ENCODE results near the gene CLDN25. TPM values are rescaled to one million over a fixed set of nuclear protein-coding genes. Genes with fewer than 3 reads are reported as not detected.

Gene CLDN25
- total RNA-seq, 4 donors from 2014 or later, result not detected

DNA sequence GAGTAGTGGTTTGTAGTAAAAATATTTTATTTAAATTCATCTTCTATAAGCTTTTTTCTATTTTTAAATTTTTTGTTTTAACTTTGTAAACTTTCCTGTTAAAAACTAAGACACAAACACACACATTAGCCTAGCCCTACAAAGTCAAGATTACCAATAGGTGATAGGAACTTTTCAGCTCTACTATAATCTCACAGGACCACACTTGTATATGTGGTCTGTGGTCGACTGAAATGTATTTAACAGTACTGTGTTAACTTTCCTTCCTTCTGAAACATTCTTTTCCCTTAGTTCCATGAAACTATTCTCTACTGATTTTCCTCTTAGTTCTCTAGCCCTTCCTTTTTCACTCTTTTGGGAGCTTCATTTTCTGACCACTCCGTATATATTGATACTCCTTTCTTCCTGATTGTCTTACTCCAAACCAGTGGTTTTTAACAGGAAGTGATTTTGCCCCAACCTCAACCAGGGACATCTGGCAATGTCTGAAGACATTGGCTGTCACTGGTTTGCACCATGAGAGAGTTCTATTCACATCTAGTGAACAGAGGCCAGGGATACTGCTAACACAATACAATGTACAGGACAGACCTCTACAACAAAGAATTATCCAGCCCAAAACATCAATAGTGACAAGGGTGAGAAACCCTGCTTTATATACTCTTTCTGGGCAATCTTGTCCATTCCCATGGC, 14.9 kb upstream of the CLDN25 start:
- ATAC-seq (ENCODE audit: low FRiP score) (no peak), DNase-seq (ENCODE audit: low spot score) (no peak)
- no peak for TF ChIP-seq CTCF (IDR thresholded peaks at IDR 0.05)

DNA sequence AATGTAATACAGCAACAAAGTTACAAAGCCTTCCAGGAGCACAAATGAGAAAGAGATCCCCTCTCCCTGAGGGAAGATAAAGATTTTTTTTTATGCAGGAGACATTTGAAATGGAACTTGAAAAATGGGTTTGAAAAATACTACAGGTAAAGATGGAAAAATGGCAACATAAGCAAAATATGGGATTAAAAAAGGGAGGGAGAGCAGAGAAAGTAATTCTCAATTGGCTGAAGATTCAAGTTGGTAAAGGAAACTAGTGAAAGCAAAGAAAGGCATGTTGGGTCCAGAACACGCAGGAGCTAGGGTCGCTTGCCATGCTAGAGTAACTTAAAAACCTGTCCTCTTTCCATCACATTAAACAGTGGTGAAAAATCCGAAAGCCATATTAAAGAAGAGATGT, 7.6 kb upstream of the CLDN25 start:
- ATAC-seq (ENCODE audit: low FRiP score) (no peak), DNase-seq (ENCODE audit: low spot score) (no peak)
- no peak for TF ChIP-seq CTCF (IDR thresholded peaks at IDR 0.05)

- ATAC-seq (ENCODE audit: low FRiP score) (peak; percentile 47), DNase-seq (ENCODE audit: low spot score) (no peak)
- no peak for TF ChIP-seq CTCF (IDR thresholded peaks at IDR 0.05)
Observed at GRCh38 chr11:113773092-113773415, 6.5 kb upstream of the CLDN25 start.

DNA sequence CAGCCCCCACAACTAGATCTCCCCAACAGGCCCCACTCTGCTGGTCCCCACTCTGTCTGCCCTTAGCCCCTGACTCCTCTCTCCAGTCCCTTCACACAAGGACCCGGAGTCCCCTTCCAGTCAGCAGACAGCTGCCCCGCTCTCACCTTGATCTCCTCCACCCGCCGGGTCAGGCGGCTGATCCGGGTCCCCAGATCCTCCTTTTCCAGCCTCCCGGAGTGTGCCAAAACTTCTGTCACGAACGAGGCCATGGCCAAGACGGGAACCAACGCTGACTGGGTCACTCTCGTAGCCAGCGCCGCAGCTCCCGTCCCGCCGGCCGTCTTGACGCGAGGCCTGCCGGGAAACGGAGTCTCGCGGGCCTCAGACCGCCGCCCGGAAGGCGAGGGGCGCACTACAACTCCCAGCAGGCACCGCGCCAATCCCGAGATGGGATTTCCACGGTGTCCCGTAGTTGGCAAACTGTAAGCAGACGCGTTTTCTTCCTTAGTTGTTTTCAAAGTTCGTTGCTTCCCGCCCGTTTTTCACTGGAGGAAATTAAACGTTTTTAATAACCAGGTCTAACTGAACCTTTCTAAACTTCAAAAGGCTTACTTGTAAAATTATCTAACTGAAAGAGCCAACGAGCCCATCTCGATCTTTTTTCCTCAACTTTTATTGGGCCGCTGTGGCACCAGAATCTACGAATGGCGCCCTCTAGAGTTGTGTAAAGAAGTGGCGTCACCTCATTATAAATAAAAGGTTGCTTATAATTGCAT, 6.0 kb upstream of the CLDN25 start, which contains the start of gene ZW10:
ZW10 (minus strand) TSS at position 277 of the 758 bp plus-strand sequence; CDS start at position 251, 26 bp downstream.
- ATAC-seq (ENCODE audit: low FRiP score) (peak; percentile 99), DNase-seq (ENCODE audit: low spot score) (peak; percentile 94)
- peak in 1 of 3 donors; percentile 52 for TF ChIP-seq CTCF (IDR thresholded peaks at IDR 0.05)

DNA sequence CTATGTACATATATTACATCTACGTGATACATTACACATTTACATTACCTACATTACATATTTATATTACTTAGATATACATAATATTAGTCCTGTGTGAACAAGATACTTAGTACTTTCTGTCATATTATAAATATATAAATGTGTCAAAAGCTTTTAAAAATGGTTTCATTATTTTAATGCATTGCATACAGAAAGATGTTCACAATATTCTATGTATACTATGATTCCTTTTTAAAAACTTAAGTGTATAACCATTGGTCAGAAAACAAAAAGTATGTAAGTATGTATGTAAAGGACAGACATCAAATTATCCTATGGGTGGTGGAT, 5.5 kb upstream of the CLDN25 start:
- DNase-seq (ENCODE audit: low spot score), result no peak
- TF ChIP-seq CTCF (IDR thresholded peaks at IDR 0.05), result no peak
- no peak for ATAC-seq (ENCODE audit: low FRiP score)

DNA sequence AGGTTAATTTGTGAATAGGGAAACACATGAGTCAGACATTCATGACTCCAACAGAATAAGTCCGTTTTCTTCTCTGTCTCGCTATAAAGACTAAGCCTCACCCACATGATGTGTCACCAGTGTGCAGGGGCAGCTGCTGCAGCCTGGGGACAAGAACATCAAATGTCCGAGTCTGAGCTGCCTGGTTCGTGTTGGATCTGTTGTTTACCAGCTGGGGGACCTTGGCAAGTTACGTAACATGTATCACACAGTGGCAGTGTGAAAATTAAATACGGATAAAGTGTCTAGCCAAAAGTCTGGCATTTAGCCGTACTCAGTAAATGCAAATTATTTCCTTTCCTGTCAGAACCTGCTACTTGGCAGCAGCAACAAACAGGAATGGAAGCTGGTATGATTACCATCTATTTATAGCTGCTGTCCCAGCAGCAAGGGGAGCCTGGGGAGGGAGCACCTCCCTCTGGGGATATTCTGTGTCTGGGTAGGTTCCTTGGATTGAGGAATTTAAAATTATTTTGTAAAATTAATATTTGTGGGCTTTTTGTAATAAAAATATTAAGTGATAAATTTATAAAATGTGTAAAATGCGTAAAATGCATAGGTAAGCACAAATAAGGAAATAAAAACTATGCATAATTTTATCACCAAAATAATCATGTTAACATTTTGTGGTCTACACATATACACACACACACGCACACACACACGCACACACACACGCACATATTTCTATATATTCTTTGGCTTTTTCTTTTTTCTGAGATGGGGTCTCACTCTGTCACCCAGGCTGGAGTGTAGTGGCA, 1.3 kb upstream of the CLDN25 start:
- DNase-seq (ENCODE audit: low spot score) (no peak), ATAC-seq (ENCODE audit: low FRiP score) (no peak)
- no peak for TF ChIP-seq CTCF (IDR thresholded peaks at IDR 0.05)

Data from omental fat pad (tissue), 4 donors.